Testis (tissue), 2 donors: ENCODE measurements around the gene ALDH9A1.

Experiments
- CTCF ChIP-seq, 3 experiments: fragments of 450-650 bp in 2 of 3; fragments of 200-600 bp in 1 of 3; sonication (generic) in 1 of 3; IDR thresholded peaks; one replicate each; pipeline ENCODE4 v1.5.1; 2016 to 2019; ENCODE audit warnings: antibody characterized with exemption in 3 of 3, mild to moderate bottlenecking in 2 of 3, moderate library complexity in 1 of 3
- POLR2A ChIP-seq: fragments of 450-650 bp; IDR thresholded peaks from one replicate; pipeline ENCODE4 v1.6.1; 2017; ENCODE audit warnings: antibody characterized with exemption, mild to moderate bottlenecking, moderate library complexity

GRCh38 chr1:165623624-165624023, 74.7 kb downstream of the ALDH9A1 start:
- TF ChIP-seq POLR2A (no peak), CTCF (IDR thresholded peaks at IDR 0.05) (no peak)
